Neural progenitor cell (in vitro differentiated cells): Measurements from ENCODE around the gene CDH23. TPM values are rescaled to one million over a fixed set of nuclear protein-coding genes. Genes with fewer than 3 reads are reported as not detected.

ENCODE experiments used
- DNase-seq: peaks from one replicate; pipeline ENCODE4 v3.0.0-alpha.2; 2016; ENCODE audit warnings: low spot score
- H2AFZ ChIP-seq: fragments of 200-600 bp; sonication (generic); replicated peaks from 2 replicates; pipeline ENCODE4 v1.6.1; 2016; ENCODE audit warnings: antibody characterized with exemption
- H3F3A ChIP-seq: fragments of 200-600 bp; sonication (generic); 2 replicates; pipeline ENCODE4 v1.6.1; 2016; ENCODE audit warnings: antibody characterized with exemption, low read depth
- H3K27ac ChIP-seq: fragments of 200-600 bp; sonication (generic); 2 replicates; pipeline ENCODE4 v1.5.1; 2016; ENCODE audit warnings: mild to moderate bottlenecking
- H3K27me3 ChIP-seq: fragments of 200-600 bp; sonication (generic); 2 replicates; pipeline ENCODE4 v1.6.1; 2016; ENCODE audit warnings: mild to moderate bottlenecking, moderate library complexity
- H3K36me3 ChIP-seq: fragments of 200-600 bp; sonication (generic); 2 replicates; pipeline ENCODE4 v1.5.1; 2016
- H3K4me1 ChIP-seq: fragments of 200-600 bp; sonication (generic); 2 replicates; pipeline ENCODE4 v1.6.1; 2016; ENCODE audit warnings: mixed run types
- H3K4me2 ChIP-seq: fragments of 200-600 bp; sonication (generic); 2 replicates; pipeline ENCODE4 v1.6.1; 2016
- H3K4me3 ChIP-seq: fragments of 200-600 bp; sonication (generic); 2 replicates; pipeline ENCODE4 v1.5.1; 2016
- H3K79me2 ChIP-seq: fragments of 200-600 bp; sonication (generic); 2 replicates; pipeline ENCODE4 v1.6.1; 2016; ENCODE audit warnings: low read depth
- H3K9ac ChIP-seq: fragments of 200-600 bp; sonication (generic); 2 replicates; pipeline ENCODE4 v1.6.1; 2016
- H3K9me3 ChIP-seq: fragments of 200-600 bp; sonication (generic); 2 replicates; pipeline ENCODE4 v1.5.1; 2016; ENCODE audit warnings: low read depth
- H4K20me1 ChIP-seq: fragments of 200-600 bp; sonication (generic); 2 replicates; pipeline ENCODE4 v1.6.1; 2016; ENCODE audit warnings: low read depth
- H3K27ac Mint-ChIP-seq: 3 replicates; pipeline ENCODE4 v1.8.0; 2021; ENCODE audit warnings: mixed read lengths
- H3K27me3 Mint-ChIP-seq: 2 replicates; pipeline ENCODE4 v1.8.0; 2022; ENCODE audit warnings: low read depth, mild to moderate bottlenecking, inconsistent platforms, moderate library complexity, mixed read lengths; ENCODE audit not compliant: insufficient read depth
- H3K36me3 Mint-ChIP-seq: 3 replicates; pipeline ENCODE4 v1.8.0; 2021; ENCODE audit warnings: mixed read lengths
- H3K4me1 Mint-ChIP-seq: 3 replicates; pipeline ENCODE4 v1.8.0; 2021; ENCODE audit warnings: mixed read lengths
- H3K4me3 Mint-ChIP-seq: 3 replicates; pipeline ENCODE4 v1.8.0; 2021; ENCODE audit warnings: mild to moderate bottlenecking, moderate library complexity, mixed read lengths
- H3K9me3 Mint-ChIP-seq: 3 replicates; pipeline ENCODE4 v1.8.0; 2020; ENCODE audit warnings: mixed read lengths
- EZH2 ChIP-seq: fragments of 200-600 bp; sonication (generic); IDR thresholded peaks from 2 replicates; pipeline ENCODE4 v1.6.1; 2017; ENCODE audit warnings: antibody characterized with exemption, mild to moderate bottlenecking, moderate library complexity
- EZH2phosphoT487 ChIP-seq: fragments of 200-600 bp; sonication (generic); IDR thresholded peaks from 2 replicates; pipeline ENCODE4 v1.6.1; 2017; ENCODE audit warnings: antibody characterized with exemption
- total RNA-seq: library from RNA; depleted of rRNA; stranded (reverse); fragments of >200 nt; gene quantifications from 2 replicates; pipeline ENCODE4 v1.2.3, GENCODE V29; 2015; ENCODE audit warnings: low replicate concordance
- TF ChIP-seq, protein P1 (sequence below): fragments of 200-600 bp; sonication (generic); IDR thresholded peaks from 2 replicates; pipeline ENCODE4 v1.5.1; 2017; ENCODE audit warnings: antibody characterized with exemption, mild to moderate bottlenecking

CDH23 gene
- total RNA-seq, 1 donor from 2014 or later: 5.9 TPM

DNA sequence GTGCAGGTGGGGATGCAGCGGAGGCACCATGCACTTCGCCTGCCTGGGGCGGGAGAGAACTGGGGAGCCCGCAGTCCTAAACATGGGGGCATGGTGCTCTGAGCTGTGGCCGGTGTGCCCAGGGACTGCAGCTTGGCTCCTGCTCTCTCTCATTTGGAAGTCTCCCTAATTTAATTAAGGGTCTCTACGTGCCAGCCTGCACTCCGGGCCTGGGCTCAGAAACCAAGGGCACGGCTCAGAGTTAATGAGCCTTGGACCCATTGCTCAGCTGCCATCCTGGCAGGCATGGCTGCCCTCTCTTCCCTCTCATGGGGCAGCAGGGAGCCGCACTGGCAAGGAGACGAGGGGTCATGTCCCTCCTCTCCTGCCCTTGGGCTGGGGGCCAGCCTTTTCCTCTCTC lies 115.6 kb downstream of the CDH23 start:
- no peak for DNase-seq
- H3K4me1 ChIP-seq: peaks cover 31% of the 10 kb centered on the region
- Mint-ChIP-seq H3K27ac (no peak overlapping the region), H3K36me3 (no peaks in the 10 kb centered on the region), H3K9me3 (no peaks in the 10 kb centered on the region), H3K27me3 (peaks cover 6% of the 10 kb centered on the region), H3K4me3 (no peak overlapping the region), H3K4me1 (peaks cover 12% of the 10 kb centered on the region)
- no peak overlapping the region for H3K4me2 ChIP-seq
- no peak overlapping the region for H3K27ac ChIP-seq
- no peaks in the 10 kb centered on the region for H4K20me1 ChIP-seq
- H3K9me3 ChIP-seq: no peaks in the 10 kb centered on the region
- no peak overlapping the region for H3K4me3 ChIP-seq
- H3K9ac ChIP-seq: no peak overlapping the region
- peaks cover 11% of the 10 kb centered on the region for H3F3A ChIP-seq
- no peaks in the 10 kb centered on the region for H3K27me3 ChIP-seq
- H3K79me2 ChIP-seq: no peaks in the 10 kb centered on the region
- H2AFZ ChIP-seq: no peak overlapping the region
- TF ChIP-seq, protein P1, sequence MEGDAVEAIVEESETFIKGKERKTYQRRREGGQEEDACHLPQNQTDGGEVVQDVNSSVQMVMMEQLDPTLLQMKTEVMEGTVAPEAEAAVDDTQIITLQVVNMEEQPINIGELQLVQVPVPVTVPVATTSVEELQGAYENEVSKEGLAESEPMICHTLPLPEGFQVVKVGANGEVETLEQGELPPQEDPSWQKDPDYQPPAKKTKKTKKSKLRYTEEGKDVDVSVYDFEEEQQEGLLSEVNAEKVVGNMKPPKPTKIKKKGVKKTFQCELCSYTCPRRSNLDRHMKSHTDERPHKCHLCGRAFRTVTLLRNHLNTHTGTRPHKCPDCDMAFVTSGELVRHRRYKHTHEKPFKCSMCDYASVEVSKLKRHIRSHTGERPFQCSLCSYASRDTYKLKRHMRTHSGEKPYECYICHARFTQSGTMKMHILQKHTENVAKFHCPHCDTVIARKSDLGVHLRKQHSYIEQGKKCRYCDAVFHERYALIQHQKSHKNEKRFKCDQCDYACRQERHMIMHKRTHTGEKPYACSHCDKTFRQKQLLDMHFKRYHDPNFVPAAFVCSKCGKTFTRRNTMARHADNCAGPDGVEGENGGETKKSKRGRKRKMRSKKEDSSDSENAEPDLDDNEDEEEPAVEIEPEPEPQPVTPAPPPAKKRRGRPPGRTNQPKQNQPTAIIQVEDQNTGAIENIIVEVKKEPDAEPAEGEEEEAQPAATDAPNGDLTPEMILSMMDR: no peak
- TF ChIP-seq EZH2phosphoT487 (no peak), EZH2 (no peak)
- H3K36me3 ChIP-seq: no peaks in the 10 kb centered on the region

- TF ChIP-seq, protein P1: no peak
- TF ChIP-seq EZH2 (no peak), EZH2phosphoT487 (no peak)
- Histone ChIP-seq H3K4me2 (no peak overlapping the region), H3K4me1 (peaks cover 32% of the 10 kb centered on the region), H3K4me3 (no peak overlapping the region), H3K27ac (no peak overlapping the region), H3K9me3 (no peaks in the 10 kb centered on the region), H3K36me3 (no peaks in the 10 kb centered on the region), H2AFZ (no peak overlapping the region), H3K9ac (no peak overlapping the region), H3K27me3 (no peaks in the 10 kb centered on the region), H4K20me1 (no peaks in the 10 kb centered on the region), H3K79me2 (no peaks in the 10 kb centered on the region), H3F3A (peaks cover 11% of the 10 kb centered on the region)
- no peaks in the 10 kb centered on the region for H3K9me3 Mint-ChIP-seq
- H3K4me3 Mint-ChIP-seq: no peak overlapping the region
- no peaks in the 10 kb centered on the region for H3K36me3 Mint-ChIP-seq
- DNase-seq: no peak
- H3K4me1 Mint-ChIP-seq: peaks cover 15% of the 10 kb centered on the region
- H3K27ac Mint-ChIP-seq: no peak overlapping the region
- peaks cover 6% of the 10 kb centered on the region for H3K27me3 Mint-ChIP-seq
Observed at GRCh38 chr10:71512761-71513539, 116.2 kb downstream of the CDH23 start.

DNA sequence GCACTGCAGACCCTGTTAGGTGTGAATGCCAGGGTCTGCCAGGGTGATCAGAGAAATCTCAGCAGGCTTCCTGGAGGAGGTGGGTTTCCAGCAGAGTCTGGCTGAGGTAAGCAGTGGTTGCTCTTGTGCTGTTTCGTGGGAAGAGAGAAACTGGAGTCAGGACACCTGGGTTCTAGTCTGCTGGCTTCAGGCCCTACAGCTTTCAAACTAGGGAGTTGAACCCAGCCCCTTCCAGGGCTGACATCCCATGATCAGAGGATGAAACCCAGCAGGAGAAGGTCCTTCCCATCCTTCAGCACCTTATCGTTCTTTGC lies 116.8 kb downstream of the CDH23 start:
- Histone ChIP-seq H3K79me2 (no peaks in the 10 kb centered on the region), H3K27ac (no peak overlapping the region), H2AFZ (no peak overlapping the region), H3K4me3 (no peak overlapping the region), H3K9me3 (no peaks in the 10 kb centered on the region), H4K20me1 (no peaks in the 10 kb centered on the region), H3K4me1 (peaks cover 32% of the 10 kb centered on the region), H3K4me2 (no peak overlapping the region), H3K9ac (no peak overlapping the region), H3F3A (peaks cover 11% of the 10 kb centered on the region), H3K36me3 (no peaks in the 10 kb centered on the region), H3K27me3 (no peaks in the 10 kb centered on the region)
- no peak for DNase-seq
- H3K4me3 Mint-ChIP-seq: no peak overlapping the region
- TF ChIP-seq, protein P1: no peak
- no peak for TF ChIP-seq EZH2
- no peak for TF ChIP-seq EZH2phosphoT487
- H3K4me1 Mint-ChIP-seq: peaks cover 18% of the 10 kb centered on the region
- H3K27me3 Mint-ChIP-seq: peaks cover 6% of the 10 kb centered on the region
- no peaks in the 10 kb centered on the region for H3K9me3 Mint-ChIP-seq
- H3K36me3 Mint-ChIP-seq: no peaks in the 10 kb centered on the region
- no peak overlapping the region for H3K27ac Mint-ChIP-seq
